NOMO-1 treated with DMSO at 0.1 percent for 48 hours (cell line): ENCODE measurements around the gene ENPP6.
"Not testable (repeated sequence)": the region's sequence is repeated elsewhere in the genome, so short reads cannot be mapped to it uniquely, and the experiment has no call there.

Source experiments
- DNase-seq: peaks from one replicate; lab custom pipeline; 2025; ENCODE audit not compliant: unreplicated experiment; lab: John Stamatoyannopoulos, UW

The ENPP6 gene

GRCh38 chr4:184066584-184067300 is 150.9 kb downstream of the ENPP6 start:
- DNase-seq, result no peak

- no peak for DNase-seq
Measured at GRCh38 chr4:184064877-184065276, 152.8 kb downstream of the ENPP6 start.

GRCh38 chr4:184062769-184063168 is 154.9 kb downstream of the ENPP6 start:
- DNase-seq, result no peak

GRCh38 chr4:184061582-184061981 is 156.1 kb downstream of the ENPP6 start:
- no peak for DNase-seq

GRCh38 chr4:184059099-184059498 is 158.6 kb downstream of the ENPP6 start:
- DNase-seq, result no peak

- DNase-seq, result no peak
Measured at GRCh38 chr4:184058026-184058425, 159.6 kb downstream of the ENPP6 start.

GRCh38 chr4:184056877-184057276 is 160.8 kb downstream of the ENPP6 start:
- DNase-seq, result no peak

- DNase-seq, result no peak
Measured at GRCh38 chr4:184053434-184053833, 164.2 kb downstream of the ENPP6 start.

GRCh38 chr4:184052616-184053015 is 165.1 kb downstream of the ENPP6 start:
- DNase-seq, result no peak

- not testable (repeated sequence) for DNase-seq
Measured at GRCh38 chr4:184051262-184051661, 166.4 kb downstream of the ENPP6 start.

GRCh38 chr4:184046148-184046547 is 171.5 kb downstream of the ENPP6 start:
- no peak for DNase-seq

GRCh38 chr4:184041156-184041555 is 176.5 kb downstream of the ENPP6 start:
- no peak for DNase-seq

- DNase-seq, result no peak
Measured at GRCh38 chr4:184039963-184040383, 177.7 kb downstream of the ENPP6 start.
